GM21619 (cell line): ENCODE measurements around the gene SMYD3.

Source experiments
- ATAC-seq: cut with Tn5 transposase; IDR thresholded peaks from one replicate; pipeline ENCODE4 v1.9.1; 2021; ENCODE audit not compliant: unreplicated experiment

Gene SMYD3

DNA sequence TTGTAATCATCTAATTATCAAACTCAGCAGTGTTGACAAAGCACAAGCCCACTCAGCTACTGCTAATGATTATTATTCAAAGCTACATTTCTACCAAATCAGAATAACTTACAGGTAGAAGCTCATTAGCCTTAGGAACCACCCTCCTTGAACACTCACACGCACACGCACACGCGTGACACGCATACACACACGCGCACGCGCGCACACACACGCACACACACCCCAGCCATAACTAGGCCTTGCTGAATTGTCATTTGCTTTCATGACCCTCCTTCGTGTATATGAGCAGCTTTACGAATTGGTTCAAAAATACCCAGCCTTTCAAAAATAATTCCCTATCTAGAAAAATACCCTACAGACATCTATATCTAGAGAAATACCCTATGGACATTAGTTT, 195.6 kb downstream of the SMYD3 start:
- ATAC-seq, result no peak

DNA sequence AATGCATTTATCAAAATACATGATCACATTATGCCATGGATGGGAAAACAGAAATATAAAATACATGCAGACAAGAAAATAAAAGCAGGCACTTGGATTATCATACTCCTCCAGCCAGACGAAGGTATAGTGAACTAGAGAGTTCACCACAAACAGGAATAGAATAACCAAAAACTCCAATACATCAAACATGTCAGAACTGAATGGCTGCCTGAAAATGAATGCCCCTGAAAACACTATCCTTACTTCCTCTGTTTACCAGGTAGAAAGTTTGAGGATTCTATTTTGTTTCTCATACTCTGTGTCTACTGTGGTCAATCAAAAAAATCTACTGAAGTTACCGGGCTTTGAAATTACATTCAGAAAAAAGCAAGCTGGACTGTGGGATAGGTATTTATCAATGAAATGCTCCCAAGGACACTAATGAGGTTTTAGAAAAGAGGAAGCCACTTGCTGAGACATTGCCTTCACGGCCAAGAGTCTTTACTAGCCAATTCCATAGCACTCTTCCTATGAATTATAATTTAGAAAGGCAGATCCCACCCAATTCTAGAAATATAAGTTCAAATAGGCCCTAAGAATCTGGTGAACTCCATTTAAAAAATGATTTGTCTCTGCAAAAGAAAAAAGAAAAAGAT, 197.7 kb downstream of the SMYD3 start:
- ATAC-seq, result no peak

DNA sequence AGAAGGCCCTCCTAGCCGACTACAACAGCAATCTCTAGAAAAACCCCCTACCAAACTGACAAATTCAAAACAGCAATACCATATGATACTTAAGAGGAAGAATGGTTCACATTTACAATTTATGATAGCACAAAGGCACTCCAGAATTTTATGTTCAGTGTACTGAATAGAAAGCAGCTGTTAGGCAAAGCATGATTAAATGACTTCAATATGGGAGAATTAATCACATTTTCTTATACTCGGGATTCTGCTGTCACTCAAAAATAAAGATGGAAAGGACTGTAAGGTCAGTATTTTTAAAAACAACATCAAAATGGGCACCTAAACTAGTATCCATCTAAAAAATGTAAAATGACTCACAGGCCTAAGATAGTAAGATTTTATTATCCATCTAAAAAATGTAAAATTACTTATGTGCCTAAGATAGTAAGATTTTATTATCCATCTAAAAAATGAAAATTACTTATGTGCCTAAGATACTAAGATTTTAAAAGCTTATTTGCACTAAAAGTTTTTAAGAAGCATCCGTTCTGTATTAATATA, 198.5 kb downstream of the SMYD3 start:
- ATAC-seq, result no peak

DNA sequence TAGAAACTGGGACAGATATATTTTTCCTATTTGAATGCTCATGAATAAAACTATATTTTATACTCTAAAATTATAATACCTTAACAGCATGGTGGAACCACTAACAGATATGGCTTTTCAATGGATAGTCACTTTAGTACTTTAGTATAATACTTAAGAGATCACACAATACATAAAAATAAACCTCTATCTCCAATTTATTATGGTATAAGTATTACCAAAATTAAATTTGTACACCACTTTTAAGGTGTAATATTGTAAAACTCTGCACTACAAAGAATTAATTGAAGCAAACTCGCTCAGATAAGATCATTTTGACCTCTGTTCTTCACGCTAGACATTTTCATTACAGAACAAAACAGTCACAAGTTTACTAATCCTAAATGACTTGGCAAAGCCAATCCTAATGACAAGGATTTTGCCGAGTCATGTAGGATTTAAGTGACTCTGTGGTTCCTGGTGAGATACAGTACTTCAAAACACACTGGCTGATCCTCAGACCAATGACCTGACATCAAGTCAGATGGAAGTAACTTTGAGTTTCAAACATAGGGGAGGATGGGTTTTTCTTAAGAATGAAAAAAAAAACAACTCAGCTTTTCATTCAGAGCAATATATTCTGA, 200.6 kb downstream of the SMYD3 start:
- ATAC-seq, result no peak

DNA sequence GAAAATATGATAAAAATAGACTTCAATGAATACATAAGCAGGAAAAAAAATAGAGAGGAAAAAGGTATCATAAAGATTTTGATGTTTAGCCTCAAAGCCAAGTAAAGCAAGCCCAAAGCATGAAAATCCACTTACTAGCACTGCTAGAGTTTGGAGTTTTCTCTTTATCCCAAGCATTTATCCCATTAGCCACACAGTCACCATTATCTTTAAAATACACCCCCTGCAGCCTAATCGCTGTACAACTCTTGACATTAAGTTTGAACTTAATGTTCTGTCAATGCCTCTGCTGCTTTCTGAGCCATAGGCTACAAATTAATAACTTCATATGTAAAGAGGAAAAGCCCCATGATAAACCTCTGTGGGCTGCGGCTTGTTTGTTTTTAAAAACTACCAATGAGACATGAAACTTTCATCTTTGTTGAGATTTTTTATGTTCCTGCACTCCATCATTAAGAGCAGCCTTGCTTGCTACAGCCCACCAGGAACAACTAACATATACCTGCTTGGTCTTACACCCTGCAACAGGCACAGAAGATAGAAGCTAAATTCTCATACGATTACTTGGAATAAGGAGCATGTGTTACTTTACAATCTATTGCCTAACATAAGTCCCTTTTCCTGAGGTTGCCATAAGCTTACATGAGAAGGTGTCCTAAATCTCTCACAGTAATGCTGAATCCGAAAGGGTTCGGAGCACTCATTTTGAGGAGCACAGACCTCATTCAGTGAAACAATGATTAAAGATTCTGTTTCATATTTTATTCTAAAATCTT, 202.4 kb downstream of the SMYD3 start:
- no peak for ATAC-seq

DNA sequence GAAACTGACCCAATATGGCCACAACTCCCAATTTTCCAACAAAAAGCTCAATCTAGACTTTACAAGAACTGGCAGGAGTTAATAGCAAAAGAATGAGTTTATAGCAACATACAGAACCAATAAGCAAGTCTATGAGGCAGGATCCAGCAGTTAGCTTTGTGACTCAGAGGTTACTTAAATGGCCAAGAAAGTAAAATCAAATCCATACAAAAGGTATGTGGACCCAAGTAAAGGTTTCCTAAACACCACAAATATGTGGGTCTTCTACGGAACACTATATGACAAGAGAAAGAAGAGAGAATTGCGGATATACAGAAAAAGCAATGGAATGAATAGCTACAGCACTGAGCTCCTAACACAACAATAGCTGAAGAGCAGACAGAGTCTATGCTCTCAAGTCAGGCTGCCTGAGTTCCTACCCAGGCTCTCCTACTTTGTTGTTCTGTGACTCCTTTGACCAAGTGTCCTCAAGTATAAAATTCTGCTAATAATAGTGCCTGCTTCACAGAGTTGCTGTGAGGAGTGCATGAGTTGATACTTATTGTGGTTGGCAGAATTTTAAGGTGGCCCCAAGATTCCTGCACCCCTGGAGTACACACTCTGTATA, 204.3 kb downstream of the SMYD3 start:
- ATAC-seq, result no peak

DNA sequence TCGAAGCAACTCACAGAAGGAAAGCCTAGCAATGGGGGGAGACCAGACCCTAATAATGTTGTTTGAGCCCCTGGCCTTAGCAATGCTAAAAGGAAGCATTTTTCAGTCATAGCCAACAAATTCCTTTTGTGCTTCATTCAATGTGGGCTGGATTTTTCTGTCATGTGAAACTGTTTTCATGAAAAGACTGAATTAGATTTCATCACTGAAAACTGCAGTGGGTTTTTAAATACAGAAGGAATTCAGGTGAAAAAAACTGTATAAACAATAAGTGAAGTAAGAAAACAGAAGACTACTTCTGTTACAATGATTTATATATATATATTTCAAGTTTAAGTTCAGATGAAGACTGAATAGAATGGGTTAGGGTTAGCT, 204.8 kb downstream of the SMYD3 start:
- ATAC-seq, result no peak

DNA sequence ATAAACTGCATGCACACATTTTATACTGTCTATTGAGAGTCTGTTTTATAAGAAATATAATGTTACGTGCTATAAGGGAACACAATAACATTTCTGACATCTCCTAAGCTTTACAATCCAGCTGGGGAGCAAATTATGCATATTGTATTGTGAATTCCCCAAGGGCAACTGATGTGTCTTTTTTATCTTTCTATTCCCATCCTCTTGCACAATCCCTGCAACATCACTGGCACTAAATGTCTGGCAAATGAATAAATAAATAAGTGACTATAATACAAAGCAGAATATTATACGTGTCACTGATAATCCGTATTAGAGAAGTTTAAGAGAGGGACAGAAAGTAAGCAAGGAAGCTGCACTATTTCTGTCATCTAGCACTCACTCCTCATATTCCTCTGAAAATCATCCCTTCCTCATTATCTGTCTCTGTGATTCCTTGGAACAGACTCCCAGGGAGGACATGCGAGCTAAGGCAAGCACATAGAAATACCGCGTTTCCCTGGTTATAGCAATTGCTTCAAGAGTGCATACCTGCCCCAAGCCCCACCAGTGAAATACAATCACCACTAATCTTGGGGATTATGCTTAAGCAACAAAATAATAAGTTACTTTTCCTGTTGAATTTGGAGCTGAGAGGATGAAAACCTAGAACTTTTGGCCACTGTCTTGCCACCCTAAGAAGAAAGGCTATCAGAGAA, 205.4 kb downstream of the SMYD3 start:
- no peak for ATAC-seq

DNA sequence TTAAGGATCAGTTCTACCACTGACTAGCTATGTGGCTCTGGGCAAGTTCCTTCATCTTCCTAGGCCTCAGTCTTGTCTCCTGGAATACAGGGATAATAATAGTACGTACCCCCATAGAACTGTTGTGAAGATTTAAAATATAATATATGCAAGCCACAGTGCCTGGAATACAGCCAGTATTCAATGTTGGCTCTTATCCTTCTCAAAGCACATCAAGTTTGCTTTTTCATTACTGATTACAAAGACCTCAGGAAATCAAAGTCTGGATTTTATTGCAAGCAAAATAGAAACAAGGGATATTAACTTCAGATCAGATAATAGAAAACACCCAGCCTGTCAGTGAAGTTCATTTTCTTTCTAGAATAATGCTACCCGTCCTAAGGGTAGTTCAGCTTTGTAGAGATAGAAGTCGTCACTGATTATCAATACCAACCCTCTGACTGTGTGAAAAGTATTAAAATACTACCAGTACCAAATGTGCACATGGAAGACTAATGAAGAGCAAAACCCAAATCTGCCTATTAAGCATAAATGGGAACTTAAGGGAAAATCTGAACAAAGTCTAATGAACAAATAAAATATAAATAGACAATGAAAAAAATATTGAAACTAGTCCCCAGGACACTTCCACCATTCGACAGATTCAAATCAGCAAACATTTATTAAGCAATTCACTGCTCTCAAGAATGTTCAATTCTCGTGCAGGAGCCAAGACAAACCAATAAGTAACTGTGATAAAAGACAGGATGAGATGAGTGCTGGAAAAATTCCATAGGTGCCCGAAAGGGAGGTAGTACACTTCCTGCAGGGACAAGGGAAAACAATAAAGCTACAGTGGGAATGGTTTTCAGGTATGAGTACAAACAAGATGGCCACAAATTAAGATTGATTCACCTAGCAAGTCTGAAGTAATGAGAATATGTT, 206.2 kb downstream of the SMYD3 start:
- no peak for ATAC-seq

DNA sequence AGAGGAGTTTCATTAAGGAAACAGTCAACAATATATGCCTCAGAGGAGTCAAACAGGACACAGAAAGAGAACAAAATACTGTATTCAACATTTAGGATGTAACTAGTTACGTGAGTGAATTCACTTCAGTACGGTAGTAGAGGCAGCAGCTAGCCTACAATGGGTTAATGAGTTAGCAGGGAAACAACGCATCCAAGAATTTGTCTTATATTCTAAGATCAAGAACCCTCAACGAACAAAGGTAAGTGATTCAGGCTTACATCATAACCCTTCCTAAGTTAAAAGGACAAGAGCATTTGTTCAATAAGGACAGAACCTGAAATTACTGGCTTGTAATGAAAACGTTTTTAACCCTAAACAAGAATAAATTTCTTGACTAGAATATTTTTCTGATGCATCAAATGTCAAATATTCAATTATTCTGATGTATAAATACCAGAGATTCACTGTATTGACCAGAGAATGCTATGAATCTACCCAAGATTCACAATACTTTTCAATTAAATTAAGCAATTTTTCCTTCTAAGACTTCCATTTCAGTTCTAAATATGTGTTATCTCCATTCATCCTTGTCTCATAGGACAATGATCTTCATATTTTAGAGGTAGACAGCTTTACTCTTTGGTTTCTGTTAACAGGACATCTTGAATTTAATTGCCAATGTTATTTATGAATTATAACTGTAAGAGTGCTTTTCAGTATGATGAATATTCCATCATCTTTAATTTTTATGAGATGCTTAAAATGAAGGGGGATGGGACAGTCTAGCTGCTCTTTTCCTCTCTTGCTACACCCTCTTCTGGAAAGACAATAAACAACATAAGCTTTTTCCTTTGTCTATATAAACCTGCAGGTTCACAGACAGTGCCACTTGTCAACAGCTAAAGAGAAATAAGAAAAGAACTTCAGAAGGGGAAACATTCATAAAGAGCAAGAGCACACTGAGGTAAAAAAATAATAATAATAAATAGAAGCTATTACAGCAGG, 209.5 kb downstream of the SMYD3 start:
- ATAC-seq, result no peak

DNA sequence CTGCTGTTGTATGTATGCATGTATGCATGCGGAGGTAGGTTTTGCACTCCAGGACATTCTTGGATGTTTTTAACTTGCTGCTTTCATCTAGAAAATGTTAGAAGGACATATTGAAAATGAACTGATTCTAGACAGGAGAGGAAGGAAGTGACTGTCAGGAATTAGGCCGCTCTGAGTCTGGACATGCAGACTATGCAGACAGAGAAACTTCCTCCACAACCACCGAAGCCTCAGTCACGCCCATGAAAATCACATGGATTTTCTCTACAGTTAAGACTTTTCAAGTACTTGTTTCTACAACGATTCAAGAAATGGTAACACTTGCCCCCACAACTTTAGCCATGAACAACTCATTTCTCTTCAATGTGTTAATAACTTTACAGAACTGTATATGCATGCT, 211.1 kb downstream of the SMYD3 start:
- no peak for ATAC-seq

DNA sequence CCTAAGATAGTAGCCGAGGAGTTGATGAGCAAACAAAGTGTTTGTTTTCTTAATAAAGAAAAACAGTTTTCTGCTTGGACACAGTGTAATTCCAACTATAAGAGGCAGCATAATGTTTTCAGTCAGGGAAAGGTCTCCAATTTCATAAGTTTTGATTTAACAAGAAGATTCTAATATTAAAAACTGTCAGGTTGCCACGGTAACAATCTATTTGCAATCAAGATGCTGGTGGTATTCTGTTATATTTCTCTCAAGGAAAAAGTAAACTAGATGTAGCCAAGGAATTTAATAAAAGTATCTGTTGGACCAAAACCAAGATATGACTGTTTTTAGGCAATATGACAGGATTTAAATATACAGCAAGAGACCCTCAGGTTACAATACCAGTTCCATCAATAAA, 211.7 kb downstream of the SMYD3 start:
- ATAC-seq, result no peak

DNA sequence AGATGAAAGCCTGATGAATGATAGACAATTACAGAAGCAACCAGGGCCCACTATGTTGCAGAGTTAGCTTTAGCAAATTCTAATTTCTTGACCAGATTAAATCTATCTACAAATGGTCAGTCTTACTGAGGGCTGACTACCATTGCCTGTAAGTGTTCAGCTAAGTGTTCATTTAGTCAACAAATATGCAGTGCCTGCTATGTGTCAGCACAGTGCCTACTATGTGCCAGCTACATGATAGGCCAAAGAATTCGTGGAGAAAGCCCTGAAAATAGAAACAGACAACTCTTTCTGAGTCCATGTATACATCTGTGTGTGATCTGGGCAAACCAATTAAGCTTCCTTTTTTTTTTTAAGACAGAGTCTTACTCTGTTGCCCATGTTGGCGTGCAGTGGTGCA, 212.8 kb downstream of the SMYD3 start:
- no peak for ATAC-seq

DNA sequence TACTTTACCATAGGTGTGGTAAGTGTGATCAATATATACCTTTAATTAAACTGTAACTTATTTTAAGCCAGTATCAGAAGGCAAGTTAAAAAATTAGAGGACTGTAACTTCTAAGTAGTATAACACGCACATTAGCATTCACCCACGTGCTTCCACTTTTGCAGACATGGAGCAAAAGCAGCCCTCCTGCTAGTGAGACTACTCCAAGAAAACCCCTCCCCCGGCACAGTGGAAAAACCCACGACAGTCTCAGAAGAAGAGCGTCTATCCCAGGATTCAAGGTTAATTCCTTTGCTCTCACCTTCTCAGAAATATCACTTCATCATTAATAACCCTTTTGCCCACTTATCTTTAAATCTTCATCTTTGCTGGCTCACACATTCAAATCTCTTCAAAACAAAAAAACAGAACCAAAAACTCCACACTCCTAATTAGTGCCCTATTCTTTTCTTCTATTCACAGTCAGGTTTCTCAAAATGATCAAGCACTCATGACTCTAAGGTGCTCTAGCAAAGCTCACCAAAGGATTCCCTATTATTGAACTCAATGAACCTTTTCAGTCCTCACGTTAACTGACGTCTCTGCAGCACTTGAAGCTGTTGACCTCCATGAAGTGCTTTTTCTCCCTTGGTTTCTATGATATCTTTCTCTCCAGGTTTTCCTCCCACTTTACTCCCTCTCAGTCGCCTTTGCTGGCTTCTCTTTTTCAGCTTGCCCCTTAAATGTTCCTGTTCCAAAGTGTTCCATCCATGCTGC, 213.5 kb downstream of the SMYD3 start:
- no peak for ATAC-seq

DNA sequence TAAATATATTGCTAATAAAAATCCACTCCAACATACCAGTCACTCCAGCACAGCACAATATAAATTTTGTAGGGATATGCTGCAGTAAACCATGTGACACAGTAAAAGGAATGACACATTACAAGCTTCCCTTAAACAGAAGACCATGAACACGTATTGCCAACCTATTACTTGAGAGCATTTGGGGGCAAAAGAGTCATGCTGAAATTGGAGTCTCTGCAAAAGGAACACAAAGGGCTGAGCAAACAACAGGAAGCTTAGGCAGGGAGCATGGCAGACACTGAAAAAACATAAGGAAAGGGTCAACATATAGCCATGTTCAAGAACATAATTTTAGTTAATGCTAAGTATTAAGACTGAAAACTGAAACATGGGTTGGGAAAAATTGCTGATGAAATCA, 214.5 kb downstream of the SMYD3 start:
- no peak for ATAC-seq

DNA sequence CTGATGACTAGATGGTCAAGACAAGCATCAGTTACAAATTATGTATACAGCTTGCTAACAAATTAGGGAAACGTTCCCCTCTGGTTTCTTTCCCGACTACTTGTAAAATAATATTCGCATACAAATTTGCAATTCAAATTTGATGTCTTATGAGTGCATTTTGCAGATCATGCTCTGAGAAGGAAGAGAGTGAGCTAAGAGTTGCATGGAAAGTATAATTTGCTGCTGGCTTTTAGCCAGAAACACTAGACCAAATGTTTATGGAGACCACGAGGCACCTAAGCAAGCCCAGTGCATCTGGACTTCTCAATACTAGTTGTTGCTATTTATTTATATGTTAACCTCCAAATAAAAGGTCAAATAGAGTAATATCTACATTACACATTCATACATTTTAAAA, 216.0 kb downstream of the SMYD3 start:
- ATAC-seq, result no peak

DNA sequence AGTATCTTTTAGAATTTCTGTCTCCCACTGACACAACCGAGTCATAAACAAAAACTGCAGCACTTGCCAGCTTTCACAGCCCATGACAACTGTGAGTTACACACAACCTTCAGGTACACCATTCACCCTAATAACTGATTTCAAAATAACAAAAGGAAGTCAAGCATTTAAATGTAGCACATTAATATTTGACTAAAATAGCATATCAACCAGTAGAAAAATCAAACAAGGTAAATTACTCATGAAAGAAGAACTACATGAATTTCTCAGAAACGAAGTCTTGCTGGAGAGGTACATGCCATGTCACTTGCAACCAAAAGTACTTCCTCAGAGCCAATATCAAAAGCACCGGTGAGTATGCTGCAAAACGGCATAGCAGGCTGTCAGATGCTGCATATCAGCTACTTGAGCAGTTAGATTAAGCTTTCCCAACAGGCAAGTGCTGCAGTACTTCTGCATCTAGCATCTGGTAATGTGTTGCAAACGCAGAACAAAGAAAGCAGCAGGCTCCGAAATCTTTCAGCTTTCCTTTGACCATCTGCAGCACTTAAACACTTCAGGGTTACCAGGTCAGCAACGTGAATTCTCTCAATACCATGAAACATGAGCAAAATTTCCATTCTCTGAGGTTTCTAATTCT, 223.2 kb downstream of the SMYD3 start:
- ATAC-seq, result no peak

DNA sequence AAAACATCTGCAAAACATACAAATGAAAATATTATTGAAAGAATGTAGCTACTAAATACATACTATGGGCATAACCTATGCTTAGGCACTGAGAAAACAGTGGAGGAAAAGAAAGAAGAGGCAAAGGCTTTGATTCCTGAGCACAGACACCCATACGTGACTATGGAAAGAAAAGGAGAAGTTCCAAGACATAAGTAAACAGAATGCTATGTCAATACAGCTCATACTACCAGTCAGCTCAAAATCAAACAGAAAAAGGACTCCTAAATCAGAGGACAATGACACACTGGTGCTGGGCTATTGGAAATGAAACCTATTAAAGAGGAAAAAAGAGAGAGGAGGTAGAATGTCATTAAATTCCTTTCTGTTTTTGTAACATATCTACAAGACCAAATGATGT, 225.4 kb downstream of the SMYD3 start:
- ATAC-seq, result no peak
